ENCODE data around the gene GET4. TPM values are rescaled to one million over a fixed set of nuclear protein-coding genes. Genes with fewer than 3 reads are reported as not detected.

The GET4 gene
- total RNA-seq, 1 experiment from 2014 or later = 90.9 TPM

- intact Hi-C loops (cut with micrococcal nuclease; ENCODE audit: unreplicated experiment) = no loop called here
- no peak for TF ChIP-seq REST (IDR thresholded peaks at IDR 0.05; ENCODE audit: insufficient read depth in 1 of 2, low read depth in 2 of 2, low read length in 1 of 2)
- no peak for TF ChIP-seq POLR2AphosphoS5 (IDR thresholded peaks at IDR 0.05; ENCODE audit: low read depth, low read length)
- TF ChIP-seq SIN3A (IDR thresholded peaks at IDR 0.05; ENCODE audit: borderline replicate concordance, insufficient read depth, low read depth, low read length) = no peak
- TF ChIP-seq TCF7L2 (IDR thresholded peaks at IDR 0.05; ENCODE audit: low read depth, low read length) = no peak
- no peak for TF ChIP-seq CTCF (IDR thresholded peaks at IDR 0.05)
- in situ Hi-C loops (cut with HindIII; ENCODE audit: low pct_unique_long_range_greater_than_20kb, low sequenced_read_pairs) = no loop called here
These were observed 35.6 kb downstream of the GET4 start for GRCh38 chr7:911791-912480.

GRCh38 chr7:913736-914520 is 37.6 kb downstream of the GET4 start:
- TF ChIP-seq TCF7L2 (IDR thresholded peaks at IDR 0.05; ENCODE audit: low read depth, low read length) (no peak), CTCF (IDR thresholded peaks at IDR 0.05) (no peak; the same call in 1 of the 2 replicates), POLR2AphosphoS5 (IDR thresholded peaks at IDR 0.05; ENCODE audit: low read depth, low read length) (no peak), SIN3A (IDR thresholded peaks at IDR 0.05; ENCODE audit: borderline replicate concordance, insufficient read depth, low read depth, low read length) (no peak), REST (IDR thresholded peaks at IDR 0.05; ENCODE audit: insufficient read depth in 1 of 2, low read depth in 2 of 2, low read length in 1 of 2) (no peak)
- Histone ChIP-seq H3K4me1 (ENCODE audit: control insufficient read depth, insufficient read depth, low read length) (peaks cover 18% of the 10 kb centered on the region), H3K27me3 (ENCODE audit: control insufficient read depth, insufficient read depth, low read length) (no peaks in the 10 kb centered on the region), H3K9me3 (ENCODE audit: control insufficient read depth, insufficient read depth, low read depth, low read length) (no peaks in the 10 kb centered on the region), H3K27ac (ENCODE audit: low read length) (no peak overlapping the region), H3K36me3 (ENCODE audit: control insufficient read depth, insufficient read depth, low read length) (no peaks in the 10 kb centered on the region), H3K4me3 (ENCODE audit: low read depth in 2 of 2, low read length in 2 of 2) (no peak overlapping the region)
- ChIA-PET CTCF (no interaction called here), POLR2A (interaction anchor here (0.5 kb wide), 1 partner anchor 209 kb away, joined by 3 read pairs; no protein-coding TSS in a partner anchor)
- no TSS peak for BruUV-seq (replicated peaks)
- in situ Hi-C loops (cut with HindIII; ENCODE audit: low pct_unique_long_range_greater_than_20kb, low sequenced_read_pairs) (no loop called here), intact Hi-C loops (cut with micrococcal nuclease; ENCODE audit: unreplicated experiment) (loop anchor here (2.0 kb wide), 1 partner anchor 41 kb away; the partner anchor contains the start of gene ADAP1)
- no peak for DNase-seq (ENCODE audit: low read depth, low spot score)
- peak; percentile 71 for ATAC-seq

More at GRCh38 chr7:911791-912480, 35.6 kb downstream of the GET4 start:
- DNase-seq (ENCODE audit: low read depth, low spot score) = no peak
- no peaks in the 10 kb centered on the region for H3K36me3 ChIP-seq (ENCODE audit: control insufficient read depth, insufficient read depth, low read length)
- no TSS peak for BruUV-seq (replicated peaks)
- no peaks in the 10 kb centered on the region for H3K9me3 ChIP-seq (ENCODE audit: control insufficient read depth, insufficient read depth, low read depth, low read length)
- no peaks in the 10 kb centered on the region for H3K27me3 ChIP-seq (ENCODE audit: control insufficient read depth, insufficient read depth, low read length)
- no peak overlapping the region for H3K27ac ChIP-seq (ENCODE audit: low read length)
- CTCF ChIA-PET = no interaction called here
- no peak for ATAC-seq
- H3K4me3 ChIP-seq (ENCODE audit: low read depth in 2 of 2, low read length in 2 of 2) = no peak overlapping the region
- POLR2A ChIA-PET = no interaction called here
- peaks cover 18% of the 10 kb centered on the region for H3K4me1 ChIP-seq (ENCODE audit: control insufficient read depth, insufficient read depth, low read length)

Data from Panc1 (cell line).